IMR-90 (cell line): Measurements from ENCODE around the gene RNF111.
"Not testable (repeated sequence)": the region's sequence is repeated elsewhere in the genome, so short reads cannot be mapped to it uniquely, and the experiment has no call there.

ENCODE experiments used
- CHD1 ChIP-seq: IDR thresholded peaks from 2 replicates; pipeline ENCODE4 v1.6.1; 2012; ENCODE audit warnings: low read depth, low read length, improper control_type of control experiment
- FOS ChIP-seq: fragments of 150-350 bp; IDR thresholded peaks from 2 replicates; pipeline ENCODE4 v1.6.1; 2016; ENCODE audit warnings: low read depth, low read length
- MAZ ChIP-seq: IDR thresholded peaks from 2 replicates; pipeline ENCODE4 v1.6.1; 2012; ENCODE audit warnings: low read depth, mild to moderate bottlenecking, low read length, improper control_type of control experiment, moderate library complexity, borderline replicate concordance
- MXI1 ChIP-seq: IDR thresholded peaks from 2 replicates; pipeline ENCODE4 v1.6.1; 2012; ENCODE audit warnings: low read depth, mild to moderate bottlenecking, low read length, moderate library complexity, borderline replicate concordance
- NFE2L2 ChIP-seq: fragments of 150-350 bp; IDR thresholded peaks from 2 replicates; pipeline ENCODE4 v1.6.1; 2016; ENCODE audit warnings: low read depth, mild to moderate bottlenecking, low read length
- POLR2A ChIP-seq: IDR thresholded peaks from 2 replicates; pipeline ENCODE4 v1.6.1; 2012; ENCODE audit warnings: mild to moderate bottlenecking, low read depth, low read length
- RAD21 ChIP-seq: IDR thresholded peaks from 2 replicates; pipeline ENCODE4 v1.6.1; 2012; ENCODE audit warnings: low read length, improper control_type of control experiment
- RFX5 ChIP-seq: IDR thresholded peaks from 2 replicates; pipeline ENCODE4 v1.8.0; 2012; ENCODE audit warnings: low read depth, mild to moderate bottlenecking, low read length, moderate library complexity
- SMC3 ChIP-seq: fragments of 150-350 bp; IDR thresholded peaks from 2 replicates; pipeline ENCODE4 v1.6.1; 2016; ENCODE audit warnings: low read depth, mild to moderate bottlenecking, antibody characterized with exemption, low read length, moderate library complexity
- TF ChIP-seq, protein P1 (sequence below): conservative IDR thresholded peaks from 2 replicates; pipeline ENCODE4 v1.5.1; 2012; ENCODE audit warnings: mild to moderate bottlenecking, low read depth, low read length, improper control_type of control experiment

DNA sequence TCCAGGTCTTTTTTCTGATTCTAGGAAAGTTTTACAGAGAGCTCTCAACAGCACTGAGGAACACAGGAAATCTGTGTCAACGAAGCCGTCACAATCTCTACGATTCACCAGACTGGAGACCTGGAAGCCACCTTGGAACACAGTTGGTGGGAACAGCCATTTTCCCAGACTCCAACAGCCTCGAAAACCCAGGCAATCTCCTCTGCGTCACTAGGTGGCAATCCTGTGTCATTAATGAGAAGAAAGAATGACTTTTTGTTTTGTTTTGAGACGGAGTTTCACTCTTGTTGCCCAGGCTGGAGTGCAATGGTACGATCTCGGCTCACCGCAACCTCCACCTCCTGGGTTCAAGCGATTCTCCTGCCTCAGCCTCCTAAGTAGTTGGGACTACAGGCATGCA, 157.1 kb downstream of the RNF111 start:
- not testable (repeated sequence) for TF ChIP-seq MXI1, RFX5, RAD21, FOS, POLR2A, NFE2L2, MAZ, CHD1, SMC3
- TF ChIP-seq, protein P1, sequence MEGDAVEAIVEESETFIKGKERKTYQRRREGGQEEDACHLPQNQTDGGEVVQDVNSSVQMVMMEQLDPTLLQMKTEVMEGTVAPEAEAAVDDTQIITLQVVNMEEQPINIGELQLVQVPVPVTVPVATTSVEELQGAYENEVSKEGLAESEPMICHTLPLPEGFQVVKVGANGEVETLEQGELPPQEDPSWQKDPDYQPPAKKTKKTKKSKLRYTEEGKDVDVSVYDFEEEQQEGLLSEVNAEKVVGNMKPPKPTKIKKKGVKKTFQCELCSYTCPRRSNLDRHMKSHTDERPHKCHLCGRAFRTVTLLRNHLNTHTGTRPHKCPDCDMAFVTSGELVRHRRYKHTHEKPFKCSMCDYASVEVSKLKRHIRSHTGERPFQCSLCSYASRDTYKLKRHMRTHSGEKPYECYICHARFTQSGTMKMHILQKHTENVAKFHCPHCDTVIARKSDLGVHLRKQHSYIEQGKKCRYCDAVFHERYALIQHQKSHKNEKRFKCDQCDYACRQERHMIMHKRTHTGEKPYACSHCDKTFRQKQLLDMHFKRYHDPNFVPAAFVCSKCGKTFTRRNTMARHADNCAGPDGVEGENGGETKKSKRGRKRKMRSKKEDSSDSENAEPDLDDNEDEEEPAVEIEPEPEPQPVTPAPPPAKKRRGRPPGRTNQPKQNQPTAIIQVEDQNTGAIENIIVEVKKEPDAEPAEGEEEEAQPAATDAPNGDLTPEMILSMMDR = not testable (repeated sequence)
